GM19239 (cell line): Measurements from ENCODE around the gene POLE.

Experiments used
- DNase-seq: peaks from one replicate; pipeline ENCODE4 v3.0.0; 2011; ENCODE audit warnings: low spot score; ENCODE audit not compliant: insufficient read length
- FAIRE-seq: peaks from 2 replicates; lab custom pipeline; 2011; peaks lifted over from hg19 to GRCh38; lab: Jason Lieb, UNC

POLE gene

DNA sequence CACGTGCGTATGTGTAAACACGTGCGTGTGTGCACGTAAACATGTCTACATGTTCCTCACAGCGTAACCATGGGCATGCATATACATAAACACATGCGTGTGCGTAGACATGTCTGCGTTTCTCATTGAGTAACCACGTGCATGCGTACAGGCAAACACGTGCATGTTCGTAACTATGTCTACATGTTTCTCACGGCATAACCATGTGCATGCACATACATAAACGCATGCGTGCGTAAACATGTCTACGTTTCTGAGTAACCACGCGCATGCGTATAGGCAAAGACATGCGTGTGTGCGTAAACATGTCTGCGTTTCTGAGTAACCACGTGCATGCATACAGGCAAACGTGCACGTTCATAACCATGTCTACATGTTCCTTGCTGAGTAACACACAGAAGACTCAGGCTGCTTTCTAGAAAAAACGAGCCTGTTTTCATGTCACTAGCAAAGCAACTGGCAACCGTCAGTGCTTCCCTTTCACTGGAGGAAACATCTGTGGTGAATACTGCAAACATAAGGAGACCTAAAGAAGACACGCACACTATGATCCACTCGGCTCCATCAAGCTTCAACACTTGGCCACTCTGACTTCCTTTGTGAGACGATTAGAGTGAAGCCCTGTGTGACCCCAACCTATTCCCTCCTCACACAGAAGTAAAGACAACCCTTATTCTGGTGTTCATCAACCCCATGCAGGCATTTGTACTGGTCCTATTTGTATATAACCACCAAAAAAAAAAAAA is 28.8 kb downstream of the POLE start:
- FAIRE-seq = no peak
- DNase-seq = no peak

DNA sequence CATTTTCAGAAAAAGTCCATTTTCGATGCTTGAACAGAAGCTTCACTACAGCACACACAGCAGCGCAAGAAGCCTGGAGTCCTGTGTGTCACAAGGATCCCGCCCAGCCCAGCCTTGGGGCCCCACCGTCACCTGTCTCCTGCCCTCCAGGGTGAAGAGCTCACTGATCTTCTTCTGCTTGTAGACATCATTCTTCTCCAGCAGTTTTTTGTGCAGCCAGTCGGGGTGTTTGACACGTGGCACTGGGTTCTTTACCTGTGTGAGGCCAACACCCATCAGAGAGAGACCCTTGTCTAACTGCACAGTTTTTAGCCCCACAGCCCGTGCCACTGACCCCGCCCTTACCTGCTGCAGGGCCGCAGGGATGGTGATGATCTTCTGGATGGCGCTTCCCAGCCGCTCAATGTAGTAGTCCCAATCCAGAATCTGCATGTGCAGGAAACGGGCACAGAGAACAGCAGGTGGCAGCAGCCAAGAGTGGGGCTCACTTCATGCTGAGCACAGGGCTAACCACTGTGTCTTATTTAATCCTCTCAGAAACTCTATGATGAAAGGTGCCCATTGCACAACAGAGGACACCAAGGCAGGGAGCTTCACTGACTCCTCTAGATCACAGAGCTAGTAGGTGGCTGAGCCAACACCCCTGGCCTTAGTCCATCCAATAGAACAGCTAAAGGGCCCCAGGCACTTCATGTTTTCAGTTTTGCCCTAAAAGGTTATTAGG is 30.0 kb downstream of the POLE start:
- DNase-seq = no peak
- FAIRE-seq = no peak

DNA sequence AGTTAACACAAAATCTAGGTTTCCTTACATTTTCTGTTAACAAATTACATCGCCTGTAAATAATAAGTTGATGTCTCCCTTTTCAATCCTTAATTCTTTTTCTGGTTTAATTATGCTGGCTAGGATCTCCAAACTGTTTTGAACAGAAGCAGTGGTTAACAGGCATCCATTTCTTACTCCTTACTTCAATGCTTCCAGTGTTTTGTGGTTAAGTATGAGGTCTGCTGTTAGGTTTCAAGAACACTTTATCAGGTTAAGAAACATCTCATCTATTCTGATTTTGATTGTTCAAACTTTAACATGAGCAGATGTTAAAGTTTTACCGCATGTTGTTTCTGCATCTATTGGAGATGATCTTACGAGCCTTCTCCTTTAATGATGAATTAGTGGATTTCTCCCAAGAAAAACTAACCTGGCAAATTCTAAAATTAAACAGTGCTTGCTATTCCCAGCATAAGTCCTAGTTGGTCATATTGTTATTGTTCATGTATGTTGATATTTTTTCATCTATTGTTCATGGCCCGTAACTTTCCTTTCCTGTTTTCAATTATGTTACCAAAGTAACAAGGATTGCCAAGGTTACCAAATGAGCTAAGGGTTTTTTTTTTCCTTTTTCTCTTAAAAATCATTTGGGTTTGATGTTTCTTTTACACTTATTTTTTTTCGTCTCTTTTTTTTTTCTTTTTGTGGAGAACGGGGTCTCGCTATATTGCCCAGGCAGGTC is 33.4 kb downstream of the POLE start:
- DNase-seq (no peak), FAIRE-seq (no peak)

DNA sequence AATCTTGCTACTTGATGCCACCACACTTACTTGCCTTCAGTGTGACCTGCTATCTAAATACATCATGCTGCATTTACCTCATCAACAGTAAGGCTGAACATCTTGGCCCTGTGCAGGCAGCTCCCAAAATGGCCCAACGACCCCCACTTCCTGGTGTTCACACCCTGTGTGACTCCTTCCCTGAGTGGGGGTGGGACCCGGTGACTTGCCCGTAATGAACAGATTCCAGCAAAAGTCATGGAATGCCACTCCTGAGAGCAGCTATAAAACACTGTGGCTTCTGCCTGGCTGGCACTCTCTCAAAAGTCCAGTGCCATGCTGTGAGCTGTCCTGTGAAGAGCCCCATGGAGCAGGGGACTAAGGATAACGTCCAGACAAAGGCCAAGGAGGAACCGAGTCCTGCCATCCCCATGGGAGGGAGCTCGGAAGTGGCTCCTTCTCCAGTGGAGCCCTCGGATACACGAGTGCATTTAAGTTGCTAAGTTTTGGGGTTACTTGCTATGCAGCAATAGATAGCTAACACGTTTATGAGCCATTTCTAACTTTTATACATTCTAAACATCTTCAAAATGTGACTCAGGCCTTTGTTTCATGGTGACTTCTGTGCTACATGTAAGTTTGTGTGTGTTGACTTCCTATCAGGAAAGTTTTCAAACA is 35.6 kb downstream of the POLE start:
- FAIRE-seq (no peak), DNase-seq (no peak)

DNA sequence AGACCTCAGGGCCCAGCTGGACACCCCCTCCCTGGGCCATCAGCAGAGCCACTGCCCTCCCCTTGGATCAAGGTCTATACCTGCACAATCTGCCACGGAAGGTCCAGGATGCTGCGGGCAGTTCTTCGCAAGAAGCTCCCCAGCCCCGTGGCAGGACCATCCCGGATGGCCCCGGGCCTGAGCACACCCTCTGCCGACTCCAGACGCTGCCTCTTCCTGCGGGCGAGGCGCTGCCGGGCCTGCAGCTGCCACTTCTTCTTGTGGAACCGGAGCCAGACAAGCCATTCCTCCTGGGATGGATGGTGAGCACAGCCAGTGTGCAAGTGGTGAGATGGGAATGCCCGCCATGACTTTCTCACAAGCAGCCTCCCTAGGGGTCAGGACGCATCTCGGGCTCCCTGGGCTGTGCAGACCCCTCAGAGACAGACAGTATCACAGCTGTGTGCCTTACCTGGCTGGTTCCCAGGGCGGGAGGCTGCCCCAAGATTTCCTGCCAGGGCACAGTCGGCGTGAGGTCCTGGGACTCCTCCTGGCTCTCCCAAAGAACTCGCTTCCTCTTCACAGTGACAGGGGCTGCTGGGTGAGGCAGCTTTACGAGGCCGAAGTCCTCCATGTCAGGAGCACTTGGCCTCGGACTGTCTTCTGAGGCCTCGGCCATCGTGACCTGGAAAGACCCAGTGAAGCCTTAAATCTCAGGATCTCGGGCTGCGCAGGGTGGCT is 37.8 kb downstream of the POLE start:
- FAIRE-seq (no peak), DNase-seq (no peak)

DNA sequence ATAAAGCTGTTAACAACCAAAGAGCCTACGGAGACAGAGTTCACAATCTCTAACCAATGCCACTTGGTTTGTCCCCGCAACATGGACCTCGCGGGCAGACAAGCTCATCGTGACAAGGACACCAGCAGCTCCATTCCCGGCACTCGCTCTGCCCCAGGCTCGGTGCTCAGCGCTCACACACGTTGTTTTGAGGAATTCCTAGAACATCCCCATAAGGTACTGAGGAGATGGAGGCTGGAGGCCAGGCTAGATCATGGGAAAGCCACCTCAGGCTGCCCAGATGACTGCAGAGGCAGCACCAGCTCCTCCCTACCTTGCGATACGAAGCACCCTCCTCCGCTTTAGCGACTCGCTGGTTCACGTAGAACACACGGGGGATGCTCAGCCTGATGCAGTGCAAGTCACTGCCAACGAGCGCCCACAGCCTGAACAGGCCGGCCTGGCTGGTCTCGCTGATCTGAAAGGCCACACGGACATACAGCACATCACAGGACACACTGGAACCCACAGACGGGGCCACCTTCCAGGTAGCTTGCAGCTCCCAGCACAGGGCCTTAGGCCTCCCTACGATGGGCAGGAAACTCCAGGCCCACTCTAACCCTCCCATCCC is 38.4 kb downstream of the POLE start:
- FAIRE-seq = no peak
- no peak for DNase-seq

DNA sequence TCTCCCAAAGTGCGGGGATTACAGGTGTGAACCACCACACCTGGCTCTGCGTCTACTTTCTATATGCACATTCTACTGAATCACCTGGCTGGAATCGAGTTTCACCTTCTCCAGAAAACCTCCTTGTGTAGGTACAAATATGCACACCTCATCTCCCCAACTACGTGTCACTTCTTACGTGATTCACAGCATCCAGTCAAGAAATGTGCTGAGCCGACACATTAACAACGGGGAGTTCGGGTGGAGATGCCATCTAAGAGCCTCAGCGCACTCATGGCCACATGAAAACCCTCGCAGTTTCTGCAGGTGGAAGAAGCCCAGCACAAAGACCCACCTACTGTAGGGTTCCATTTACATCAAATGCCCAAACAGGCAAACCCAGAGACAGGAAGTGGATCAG is 39.3 kb downstream of the POLE start:
- FAIRE-seq = no peak

DNA sequence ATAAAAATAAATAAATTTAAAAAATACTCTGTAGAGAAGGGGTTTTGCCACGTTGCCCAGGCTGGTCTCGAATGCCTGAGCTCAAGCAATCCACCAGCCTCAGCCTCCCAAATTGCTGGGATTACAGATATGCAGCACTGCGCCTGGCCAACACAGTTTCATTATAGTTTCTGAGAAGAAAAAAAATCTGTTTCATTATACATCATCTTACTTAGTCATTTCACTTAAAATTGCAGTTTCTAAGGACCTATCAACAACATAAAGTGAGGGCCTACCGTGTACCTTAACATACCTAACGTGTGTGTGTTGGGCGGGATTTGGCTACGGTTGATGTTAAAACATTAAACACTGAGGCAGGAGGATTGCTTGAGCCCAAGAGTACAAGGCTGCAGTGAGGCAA is 40.3 kb downstream of the POLE start:
- no peak for DNase-seq
- no peak for FAIRE-seq

More for the DNA sequence above, 39.3 kb downstream of the POLE start:
- DNase-seq = no peak

DNA sequence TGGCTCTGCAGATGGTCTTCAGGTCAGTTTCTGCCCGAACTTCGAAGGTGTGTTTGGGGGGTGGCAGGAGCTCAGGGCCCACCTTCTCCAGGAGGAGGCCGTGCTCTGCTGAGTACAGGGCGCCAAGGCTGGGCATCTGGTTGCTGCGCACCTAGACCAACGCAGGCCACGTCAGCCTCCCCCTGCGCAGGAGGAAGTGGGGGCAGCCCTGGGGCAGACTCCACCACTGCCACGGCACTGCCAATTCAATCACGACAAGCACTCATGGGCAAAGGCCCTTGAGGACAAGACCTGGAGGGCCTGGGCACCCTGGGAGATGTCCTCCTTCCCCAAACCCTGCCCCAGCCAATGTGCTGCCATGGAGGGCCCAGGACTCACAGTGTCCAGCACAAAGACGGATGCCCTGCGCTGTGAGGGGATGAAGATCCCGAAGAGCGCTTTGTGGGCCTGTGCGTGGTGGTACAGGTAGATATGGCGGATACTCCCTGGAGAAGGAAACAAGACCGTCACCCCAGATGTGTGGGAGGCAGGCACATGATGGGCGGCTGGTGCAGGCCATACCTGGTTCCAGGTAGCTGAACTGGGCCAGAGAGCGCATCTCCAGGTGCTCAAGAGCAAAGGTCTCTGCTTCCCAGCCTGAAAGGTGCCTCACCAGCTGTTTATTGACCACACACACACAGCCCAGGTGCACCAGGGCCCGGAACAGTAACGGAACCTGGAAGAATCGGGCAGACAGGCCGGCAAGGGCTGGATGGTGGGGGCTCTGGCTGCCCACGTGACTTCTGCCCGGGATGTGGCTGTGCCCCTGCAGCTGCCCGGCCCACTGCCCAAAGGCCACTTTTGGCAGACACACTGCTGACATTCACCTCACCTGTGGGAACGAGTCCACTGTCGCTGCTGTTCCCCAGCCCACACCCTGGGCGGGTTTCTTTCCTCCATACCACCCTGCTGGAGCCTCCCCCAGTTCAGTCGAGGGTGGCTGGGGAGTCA is 44.0 kb downstream of the POLE start:
- DNase-seq = no peak
- no peak for FAIRE-seq

DNA sequence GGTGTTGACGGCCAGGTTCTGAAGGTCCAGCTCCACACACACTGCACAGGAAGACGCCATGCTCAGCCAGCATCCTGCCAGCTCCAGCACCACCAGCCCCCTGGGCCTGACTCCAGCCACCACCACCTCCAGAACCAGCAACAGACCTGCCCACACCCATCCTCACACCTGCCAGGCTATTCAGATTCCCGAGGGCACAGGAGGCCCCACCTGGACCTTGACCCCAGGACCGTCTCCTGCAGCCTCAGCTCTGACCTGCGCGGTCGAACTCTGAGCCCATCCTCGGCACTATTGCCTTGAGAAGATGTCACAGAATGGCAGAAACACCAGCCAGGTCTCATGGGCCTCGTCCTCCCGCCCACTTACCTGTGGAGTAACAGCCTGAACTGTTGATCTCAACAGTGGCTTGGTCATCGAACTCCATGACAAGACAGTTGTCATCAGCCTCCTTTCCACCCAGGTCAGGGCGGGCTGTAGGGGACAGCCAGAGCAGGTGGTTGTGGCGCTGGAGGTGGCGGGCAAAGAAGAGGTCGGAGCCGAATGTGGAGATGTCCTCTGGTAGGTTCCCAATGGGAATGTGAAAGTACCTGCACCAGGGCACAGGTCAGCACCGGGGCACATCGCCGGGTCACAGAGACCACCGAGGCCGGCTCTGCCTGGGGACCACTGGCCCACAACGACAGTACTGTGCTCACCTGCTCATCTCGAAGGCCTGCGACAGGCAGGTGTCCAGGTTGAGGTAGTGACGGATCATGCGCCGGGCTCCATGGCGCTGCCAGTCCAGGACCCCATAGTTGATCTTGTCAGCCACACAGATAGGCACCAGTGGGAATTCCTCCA is 45.1 kb downstream of the POLE start:
- FAIRE-seq (no peak), DNase-seq (no peak)

DNA sequence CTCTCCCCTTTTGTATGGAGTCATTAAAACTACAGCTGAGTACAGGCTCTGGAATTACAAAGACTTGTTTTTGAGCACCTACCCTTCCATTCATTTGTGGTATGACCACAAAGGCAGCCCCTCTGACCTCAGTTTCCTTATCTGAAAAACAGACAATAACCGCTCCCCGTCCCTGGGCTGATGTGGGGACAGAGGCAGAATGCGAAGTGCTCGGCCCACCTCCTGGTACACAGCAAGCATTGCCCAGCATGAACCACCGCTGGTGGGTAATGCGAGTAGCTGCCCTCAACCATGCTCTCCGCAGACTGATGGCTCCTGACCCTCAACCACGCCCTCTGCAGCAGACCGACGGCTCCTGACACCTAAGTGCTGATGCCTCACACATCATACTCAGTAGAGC is 46.2 kb downstream of the POLE start:
- FAIRE-seq (no peak), DNase-seq (no peak)

DNA sequence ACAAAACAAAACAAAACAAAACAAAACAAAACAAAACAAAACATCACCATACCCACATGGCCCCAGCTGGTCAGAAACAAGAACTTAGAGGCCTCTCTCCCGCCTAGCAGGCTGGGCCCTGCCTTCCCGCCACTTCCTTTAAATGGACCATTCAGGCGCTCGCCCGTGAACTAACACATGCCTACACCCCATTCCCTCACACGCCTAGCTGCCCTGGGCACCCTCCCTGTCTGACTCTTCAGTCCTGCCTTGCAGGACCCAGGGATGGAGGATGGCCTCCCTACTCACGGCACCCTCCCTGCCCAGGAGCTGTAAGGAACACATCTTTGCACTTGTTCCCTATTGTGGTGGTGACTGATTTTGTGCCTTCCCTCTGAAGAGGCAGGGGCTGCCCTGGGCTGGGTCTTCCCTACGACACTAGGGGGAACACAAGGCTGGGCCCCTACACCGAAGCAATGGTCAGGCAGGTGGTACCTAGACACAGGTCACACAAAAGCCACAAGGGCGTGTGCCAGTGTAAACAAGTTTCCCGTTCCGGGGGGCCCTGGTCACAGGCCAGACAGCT is 47.1 kb downstream of the POLE start:
- FAIRE-seq = no peak
- DNase-seq = no peak

DNA sequence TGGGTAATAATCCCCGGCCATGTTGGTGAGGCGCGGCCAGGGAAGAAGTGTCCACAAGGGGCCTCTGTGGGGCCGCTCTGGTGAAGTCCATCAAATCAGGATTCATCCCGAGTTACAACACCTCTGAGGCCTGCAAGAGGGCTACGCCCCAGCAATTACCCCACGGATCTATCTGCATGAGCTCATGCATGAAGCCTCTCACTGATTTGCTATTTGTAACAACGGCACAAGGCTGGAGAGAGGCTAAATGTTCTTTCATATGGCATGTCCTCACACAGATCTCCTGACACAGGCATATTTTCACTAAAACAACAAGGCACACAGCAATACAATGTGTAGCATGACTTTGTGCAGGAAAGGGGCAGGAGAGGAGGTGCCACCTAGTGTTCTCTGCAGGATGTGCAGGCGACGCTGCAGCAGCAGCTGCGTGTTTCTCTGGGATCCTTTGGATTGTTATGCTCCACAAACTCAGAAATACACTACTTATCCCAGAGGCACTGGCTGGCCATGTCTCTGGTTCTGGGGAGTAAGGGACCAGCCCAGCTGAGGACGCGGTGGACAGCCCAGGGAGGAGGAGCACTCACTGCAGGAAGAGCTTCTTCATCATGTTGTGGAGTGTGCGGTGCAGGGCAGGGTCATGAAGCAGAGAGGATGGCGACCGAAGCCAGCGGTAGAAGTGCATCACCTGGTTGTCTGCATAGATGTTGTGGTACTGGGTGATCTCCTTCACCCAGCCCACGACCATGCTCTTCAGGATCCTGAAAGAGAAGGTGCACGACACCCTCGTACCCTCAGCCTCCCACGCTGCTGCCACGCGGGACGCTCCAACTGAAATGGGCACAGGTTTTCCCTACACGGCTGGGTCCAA is 48.4 kb downstream of the POLE start:
- DNase-seq (no peak), FAIRE-seq (peak; percentile 82)

DNA sequence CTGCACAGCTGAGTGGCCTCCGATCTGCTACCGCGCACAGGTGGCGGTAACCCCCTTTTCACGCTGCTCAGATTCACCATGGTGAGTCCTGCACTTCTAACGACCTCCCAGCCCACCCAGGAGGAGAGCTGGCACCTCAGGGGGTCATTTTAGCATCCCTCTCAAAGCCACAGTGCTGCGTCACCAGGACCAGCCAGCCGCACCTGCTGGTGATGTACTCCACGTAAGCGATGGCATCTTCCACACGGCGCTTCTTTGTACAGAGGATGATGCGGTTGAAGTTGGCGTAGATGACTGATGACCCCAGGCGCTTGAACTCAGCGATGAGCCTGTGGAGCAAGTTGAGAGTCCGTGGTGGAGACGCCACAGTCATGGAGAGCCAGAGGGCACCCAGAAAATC is 49.3 kb downstream of the POLE start:
- no peak for FAIRE-seq
- DNase-seq = no peak

DNA sequence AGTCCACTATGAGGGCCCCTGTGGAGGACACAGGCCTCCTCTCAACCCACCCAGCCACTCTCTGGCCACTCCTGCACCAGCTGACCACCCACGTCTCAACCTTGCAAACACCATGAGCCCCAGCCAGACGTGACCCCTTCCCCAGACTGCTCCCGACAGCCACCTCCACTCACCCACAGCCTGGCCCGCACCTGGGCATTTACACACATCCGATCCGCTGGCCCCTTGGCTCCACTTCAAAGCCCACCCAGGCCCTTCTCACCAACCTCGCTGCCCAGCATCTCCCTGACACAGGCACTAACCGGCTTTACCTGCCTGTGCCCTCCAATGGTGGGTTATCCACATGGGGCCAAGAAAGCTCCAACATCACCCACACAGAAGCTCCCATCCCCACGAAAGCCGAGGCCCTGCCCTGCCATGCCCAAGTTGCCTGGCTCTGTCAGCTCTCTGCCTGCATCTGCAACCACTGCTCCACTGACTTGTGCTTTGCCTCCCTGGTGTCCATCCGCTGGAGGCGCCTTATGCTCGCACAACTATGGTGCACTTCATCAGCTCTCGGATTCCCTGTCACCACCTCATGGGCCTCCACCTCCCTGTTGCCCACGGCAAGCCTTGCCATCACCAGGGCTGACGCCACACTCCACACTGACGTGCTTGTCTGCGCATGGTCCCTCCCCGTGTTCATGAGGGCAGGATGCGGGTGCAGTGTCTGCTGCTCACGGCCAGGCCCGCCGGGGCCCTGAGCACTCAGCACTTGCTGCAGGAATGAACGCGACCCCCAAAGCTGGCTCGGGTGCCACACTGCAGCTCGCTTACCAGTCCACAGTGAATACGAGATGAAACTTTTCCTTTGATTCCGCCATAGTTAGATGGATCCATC is 51.8 kb downstream of the POLE start:
- DNase-seq (no peak), FAIRE-seq (no peak)
